Dendritic cell treated with granulocyte-macrophage colony-stimulating factor and Interleukin-4, amounts not matched to agents 40 ng/mL and 50 ng/mL, for 4 days (primary cell): ENCODE results near the gene ZC3HAV1.
"Not testable (repeated sequence)": the region's sequence is repeated elsewhere in the genome, so short reads cannot be mapped to it uniquely, and the experiment has no call there.

Experiments used
- H3K27ac Mint-ChIP-seq: one replicate; pipeline ENCODE4 v1.8.0; 2022; ENCODE audit warnings: mild to moderate bottlenecking, mixed read lengths
- H3K27me3 Mint-ChIP-seq: one replicate; pipeline ENCODE4 v1.8.0; 2022; ENCODE audit warnings: mild to moderate bottlenecking, mixed read lengths
- H3K36me3 Mint-ChIP-seq: one replicate; pipeline ENCODE4 v1.8.0; 2022; ENCODE audit warnings: low read depth, mixed read lengths
- H3K4me1 Mint-ChIP-seq: one replicate; pipeline ENCODE4 v1.8.0; 2022; ENCODE audit warnings: low read depth, mixed read lengths
- H3K4me3 Mint-ChIP-seq: one replicate; pipeline ENCODE4 v1.8.0; 2022; ENCODE audit warnings: mild to moderate bottlenecking, moderate library complexity, mixed read lengths
- H3K9me3 Mint-ChIP-seq: one replicate; pipeline ENCODE4 v1.8.0; 2022; ENCODE audit warnings: mixed read lengths
- intact Hi-C: fragments of 100-400 bp; cut with micrococcal nuclease; formaldehyde crosslinking; loops from one replicate; pipeline ENCODE4 v1.15.0; 2022

ZC3HAV1 gene

GRCh38 chr7:139088268-139088667, 21.3 kb downstream of the ZC3HAV1 start:
- H3K4me1 Mint-ChIP-seq, result peaks cover 49% of the 10 kb centered on the region
- H3K36me3 Mint-ChIP-seq, result peaks cover 93% of the 10 kb centered on the region
- H3K27ac Mint-ChIP-seq, result no peak overlapping the region
- no peaks in the 10 kb centered on the region for H3K27me3 Mint-ChIP-seq
- no peak overlapping the region for H3K4me3 Mint-ChIP-seq
- intact Hi-C loops, result no loop called here
- H3K9me3 Mint-ChIP-seq, result peaks cover 22% of the 10 kb centered on the region

DNA sequence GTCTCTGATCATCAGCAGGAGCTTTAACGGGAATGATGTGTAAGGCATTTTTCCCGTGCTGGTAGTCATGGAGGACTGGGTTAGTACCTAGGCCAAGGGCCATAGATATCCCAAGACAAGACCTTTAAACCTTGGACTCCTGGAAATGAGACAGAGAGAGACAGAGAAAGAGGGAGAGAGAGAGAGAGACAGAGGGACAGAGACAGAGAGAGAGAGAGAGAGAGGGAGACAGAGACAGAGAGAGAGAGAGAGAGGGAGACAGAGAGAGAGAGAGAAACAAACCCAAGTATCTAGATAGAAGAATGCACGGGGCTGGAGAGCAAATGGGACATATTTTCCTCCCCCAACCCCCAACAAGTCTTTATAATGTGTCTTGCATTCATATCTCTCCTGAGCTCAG, 22.3 kb downstream of the ZC3HAV1 start:
- Mint-ChIP-seq H3K4me3 (no peak overlapping the region), H3K36me3 (peaks cover 93% of the 10 kb centered on the region), H3K27me3 (no peaks in the 10 kb centered on the region), H3K4me1 (peaks cover 39% of the 10 kb centered on the region), H3K27ac (peak overlapping the region; percentile 29), H3K9me3 (peaks cover 22% of the 10 kb centered on the region)
- intact Hi-C loops, result no loop called here

- H3K27ac Mint-ChIP-seq, result no peak overlapping the region
- no peak overlapping the region for H3K4me3 Mint-ChIP-seq
- intact Hi-C loops, result no loop called here
- peaks cover 93% of the 10 kb centered on the region for H3K36me3 Mint-ChIP-seq
- H3K4me1 Mint-ChIP-seq, result peaks cover 31% of the 10 kb centered on the region
- H3K27me3 Mint-ChIP-seq, result no peaks in the 10 kb centered on the region
- peaks cover 22% of the 10 kb centered on the region for H3K9me3 Mint-ChIP-seq
Measured at GRCh38 chr7:139086454-139086853, 23.1 kb downstream of the ZC3HAV1 start.

DNA sequence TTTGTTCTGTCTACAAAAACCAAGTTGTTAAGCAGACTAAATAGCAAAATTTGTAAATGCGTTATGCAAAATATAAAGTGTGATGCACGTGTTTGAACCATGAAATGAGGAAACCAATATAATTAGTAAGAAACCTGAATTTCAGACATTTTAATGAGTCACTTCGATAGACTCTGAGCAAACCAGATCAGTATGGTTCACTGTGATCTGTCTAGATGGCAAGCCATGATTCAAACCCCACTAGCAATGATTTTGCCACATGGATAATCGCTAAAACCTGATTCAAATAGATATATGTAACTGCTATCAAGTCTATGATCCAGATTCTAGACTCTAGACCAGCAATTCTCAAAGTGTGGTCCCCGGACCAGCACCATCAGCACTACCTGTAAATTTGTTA, 24.8 kb downstream of the ZC3HAV1 start:
- no peaks in the 10 kb centered on the region for H3K27me3 Mint-ChIP-seq
- H3K9me3 Mint-ChIP-seq, result peaks cover 22% of the 10 kb centered on the region
- H3K36me3 Mint-ChIP-seq, result peaks cover 100% of the 10 kb centered on the region
- peaks cover 29% of the 10 kb centered on the region for H3K4me1 Mint-ChIP-seq
- no peak overlapping the region for H3K27ac Mint-ChIP-seq
- no peak overlapping the region for H3K4me3 Mint-ChIP-seq
- intact Hi-C loops, result no loop called here

GRCh38 chr7:139081584-139081983, 27.9 kb downstream of the ZC3HAV1 start:
- H3K9me3 Mint-ChIP-seq, result peaks cover 4% of the 10 kb centered on the region
- no peaks in the 10 kb centered on the region for H3K27me3 Mint-ChIP-seq
- H3K4me1 Mint-ChIP-seq, result peaks cover 27% of the 10 kb centered on the region
- no peak overlapping the region for H3K27ac Mint-ChIP-seq
- peaks cover 100% of the 10 kb centered on the region for H3K36me3 Mint-ChIP-seq
- H3K4me3 Mint-ChIP-seq, result no peak overlapping the region
- intact Hi-C loops, result no loop called here

- intact Hi-C loops, result no loop called here
- Mint-ChIP-seq H3K4me1 (peaks cover 22% of the 10 kb centered on the region), H3K4me3 (no peak overlapping the region), H3K36me3 (peaks cover 100% of the 10 kb centered on the region), H3K27ac (peak overlapping the region; percentile 10), H3K27me3 (no peaks in the 10 kb centered on the region), H3K9me3 (no peaks in the 10 kb centered on the region)
Measured at GRCh38 chr7:139080905-139081304, 28.6 kb downstream of the ZC3HAV1 start.

DNA sequence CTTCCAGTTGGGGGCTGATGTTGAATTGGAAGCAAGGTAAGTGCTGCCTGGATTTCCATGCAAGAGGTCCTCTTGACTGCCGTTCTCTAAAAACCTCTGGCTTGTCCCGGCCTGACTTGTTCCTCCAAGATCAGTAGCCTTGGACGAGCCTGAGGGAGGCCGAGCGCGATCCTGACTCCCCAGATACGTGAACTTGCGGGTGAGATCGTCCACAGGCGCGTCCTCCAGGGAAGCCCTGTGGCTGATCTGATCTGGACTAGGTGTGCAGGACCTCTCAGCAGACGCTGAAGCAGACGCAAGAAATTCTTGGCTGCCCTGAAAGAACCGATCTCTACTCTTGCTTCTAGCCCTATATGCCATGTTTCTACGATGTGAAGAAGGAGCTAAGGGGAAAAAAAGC, 29.7 kb downstream of the ZC3HAV1 start:
- H3K9me3 Mint-ChIP-seq, result no peaks in the 10 kb centered on the region
- H3K4me3 Mint-ChIP-seq, result no peak overlapping the region
- intact Hi-C loops, result loop anchor here (5.0 to 10.0 kb wide), 2 partner anchors 63 to 195 kb away; no protein-coding TSS in a partner anchor
- no peak overlapping the region for H3K27ac Mint-ChIP-seq
- H3K27me3 Mint-ChIP-seq, result no peaks in the 10 kb centered on the region
- peaks cover 98% of the 10 kb centered on the region for H3K36me3 Mint-ChIP-seq
- H3K4me1 Mint-ChIP-seq, result peaks cover 20% of the 10 kb centered on the region

DNA sequence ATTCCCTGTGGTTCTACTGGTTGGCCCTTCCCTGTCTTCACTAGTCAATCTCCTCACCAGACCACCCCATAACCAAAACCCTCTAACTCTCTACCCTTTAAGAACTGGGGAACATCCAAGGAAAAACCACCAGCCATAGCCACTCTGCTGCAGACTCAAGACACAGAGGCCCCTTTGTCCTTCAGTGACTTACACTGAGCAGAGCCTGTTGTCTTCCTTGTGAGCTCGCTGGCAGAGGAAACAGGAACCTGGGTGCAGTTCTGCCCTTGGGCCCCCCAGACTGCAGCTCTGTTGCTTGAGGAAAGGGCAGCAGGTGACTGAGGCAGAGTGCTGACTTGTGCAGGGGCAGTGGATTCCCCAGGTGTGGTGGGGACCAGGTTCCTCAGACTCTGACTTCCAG, 30.6 kb downstream of the ZC3HAV1 start:
- Mint-ChIP-seq H3K9me3 (no peaks in the 10 kb centered on the region), H3K4me1 (peaks cover 20% of the 10 kb centered on the region), H3K36me3 (peaks cover 94% of the 10 kb centered on the region), H3K27me3 (no peaks in the 10 kb centered on the region), H3K4me3 (no peak overlapping the region), H3K27ac (no peak overlapping the region)
- intact Hi-C loops, result loop anchor here (5.0 to 10.0 kb wide), 2 partner anchors 62 to 194 kb away; no protein-coding TSS in a partner anchor

DNA sequence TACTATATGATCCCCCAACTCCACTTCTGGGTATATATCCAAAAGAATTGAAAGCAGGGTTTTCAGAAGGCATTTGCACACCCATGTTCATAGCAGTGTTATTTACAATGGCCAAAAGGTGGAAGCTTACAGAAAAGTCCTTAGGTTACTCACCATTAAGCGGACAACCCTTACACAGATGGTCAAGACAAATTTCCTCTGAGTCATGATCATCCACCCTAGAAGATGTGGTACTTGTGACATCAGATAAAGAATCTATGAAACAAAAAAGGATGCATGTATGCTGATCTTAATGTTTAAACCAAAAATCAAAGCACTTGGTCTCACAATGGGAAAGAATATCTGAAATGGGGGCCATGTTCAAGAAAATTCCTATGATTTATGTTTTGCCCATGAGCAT, 31.1 kb downstream of the ZC3HAV1 start:
- Mint-ChIP-seq H3K27me3 (no peaks in the 10 kb centered on the region), H3K36me3 (peaks cover 94% of the 10 kb centered on the region), H3K4me1 (peaks cover 20% of the 10 kb centered on the region), H3K9me3 (no peaks in the 10 kb centered on the region), H3K27ac (no peak overlapping the region), H3K4me3 (no peak overlapping the region)
- intact Hi-C loops, result loop anchor here (5.0 to 10.0 kb wide), 2 partner anchors 61 to 194 kb away; no protein-coding TSS in a partner anchor

DNA sequence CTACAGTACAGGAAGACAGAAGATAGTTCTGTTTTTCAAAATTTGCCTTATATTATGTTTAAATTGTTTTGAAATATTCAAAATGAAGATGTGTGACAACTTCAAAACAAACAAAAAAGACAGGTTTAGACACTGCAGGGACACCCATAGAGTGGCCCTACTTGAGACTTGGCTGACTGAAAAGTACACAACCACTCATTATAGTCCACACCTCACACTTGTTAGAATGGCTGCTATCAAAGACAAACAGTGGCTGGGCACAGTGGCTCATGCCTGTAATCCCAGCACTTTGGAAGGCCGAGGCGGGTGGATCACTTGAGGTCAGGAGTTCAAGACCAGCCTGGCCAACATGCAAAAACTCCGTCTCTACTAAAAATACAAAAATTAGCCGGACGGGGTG, 31.8 kb downstream of the ZC3HAV1 start:
- H3K9me3 Mint-ChIP-seq, H3K27me3 Mint-ChIP-seq, H3K4me3 Mint-ChIP-seq: not testable (repeated sequence)
- Mint-ChIP-seq H3K27ac (peak overlapping the region; percentile 34), H3K36me3 (peaks cover 94% of the 10 kb centered on the region), H3K4me1 (peaks cover 24% of the 10 kb centered on the region)
- intact Hi-C loops, result loop anchor here (5.0 to 10.0 kb wide), 2 partner anchors 60 to 193 kb away; no protein-coding TSS in a partner anchor

DNA sequence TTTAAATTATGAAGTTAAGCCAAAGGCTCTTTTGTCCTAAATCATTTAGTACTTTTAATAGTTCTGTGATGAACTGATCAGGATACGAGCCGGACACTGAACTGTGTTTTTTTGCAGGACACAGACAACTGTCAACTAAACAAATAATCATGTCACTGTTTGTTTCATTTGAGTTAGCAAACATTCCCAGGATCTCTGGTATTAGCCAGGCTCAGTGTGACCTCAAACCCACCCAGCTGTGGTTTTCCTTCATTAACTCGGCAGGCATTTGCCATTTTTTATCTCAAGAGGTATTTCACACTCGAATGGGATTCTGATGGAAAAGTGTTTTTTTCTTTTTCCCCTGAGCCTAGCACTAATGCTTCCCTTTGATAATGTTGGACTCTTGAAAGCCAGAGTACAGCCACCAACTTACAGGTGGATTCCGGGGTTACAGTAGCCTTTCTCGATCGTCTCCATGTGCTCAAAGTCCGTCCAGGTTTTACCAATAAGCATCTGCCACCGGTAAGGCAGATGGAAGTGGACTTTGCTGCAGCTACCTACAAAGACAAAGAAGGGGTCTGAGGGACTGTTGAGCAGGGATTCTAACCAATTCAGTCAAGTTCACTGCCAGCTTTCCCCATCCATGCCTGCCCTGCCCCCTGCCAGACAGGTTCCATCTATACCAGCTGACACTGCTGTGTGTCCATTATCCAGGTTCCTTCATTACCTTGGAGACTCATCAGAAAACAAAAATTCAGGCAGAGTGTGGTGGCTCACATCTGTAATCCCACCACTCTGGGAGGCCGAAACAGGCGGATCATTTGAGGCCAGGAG, 33.4 kb downstream of the ZC3HAV1 start:
- no peaks in the 10 kb centered on the region for H3K9me3 Mint-ChIP-seq
- H3K27ac Mint-ChIP-seq, result peak overlapping the region; percentile 39
- H3K27me3 Mint-ChIP-seq, result no peaks in the 10 kb centered on the region
- H3K4me1 Mint-ChIP-seq, result peaks cover 27% of the 10 kb centered on the region
- peaks cover 94% of the 10 kb centered on the region for H3K36me3 Mint-ChIP-seq
- intact Hi-C loops, result loop anchor here (5.0 to 10.0 kb wide), 2 partner anchors 59 to 191 kb away; no protein-coding TSS in a partner anchor
- no peak overlapping the region for H3K4me3 Mint-ChIP-seq

GRCh38 chr7:139075031-139075652, 34.4 kb downstream of the ZC3HAV1 start:
- H3K27ac Mint-ChIP-seq, result no peak overlapping the region
- no peaks in the 10 kb centered on the region for H3K9me3 Mint-ChIP-seq
- no peaks in the 10 kb centered on the region for H3K27me3 Mint-ChIP-seq
- no peak overlapping the region for H3K4me3 Mint-ChIP-seq
- H3K4me1 Mint-ChIP-seq, result peaks cover 23% of the 10 kb centered on the region
- peaks cover 94% of the 10 kb centered on the region for H3K36me3 Mint-ChIP-seq
- intact Hi-C loops, result loop anchor here (5.0 to 10.0 kb wide), 2 partner anchors 58 to 190 kb away; no protein-coding TSS in a partner anchor

DNA sequence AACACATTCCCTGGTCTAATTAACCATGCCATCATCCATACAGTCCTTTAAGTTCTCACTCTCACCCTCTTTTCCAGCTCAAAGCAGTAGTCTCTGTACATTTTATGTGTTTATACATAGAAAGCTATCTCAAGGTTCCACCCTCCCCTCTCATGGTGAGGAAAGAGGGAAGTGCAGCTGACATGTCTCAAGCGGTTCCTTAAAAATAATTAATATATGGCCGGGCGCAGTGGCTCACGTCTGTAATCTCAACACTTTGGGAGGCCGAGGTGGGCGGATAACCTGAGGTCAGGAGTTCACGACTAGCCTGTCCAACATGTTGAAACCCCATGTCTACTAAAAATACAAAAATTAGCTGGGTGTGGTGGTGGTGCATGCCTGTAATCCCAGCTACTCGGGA, 36.7 kb downstream of the ZC3HAV1 start:
- Mint-ChIP-seq H3K36me3 (peaks cover 94% of the 10 kb centered on the region), H3K4me3 (peak overlapping the region; percentile 50), H3K9me3 (no peaks in the 10 kb centered on the region), H3K27me3 (no peaks in the 10 kb centered on the region), H3K4me1 (peaks cover 9% of the 10 kb centered on the region), H3K27ac (peak overlapping the region; percentile 80)
- intact Hi-C loops, result loop anchor here (10.0 kb wide), 1 partner anchor 188 kb away; no protein-coding TSS in a partner anchor

- H3K27ac Mint-ChIP-seq, result no peak overlapping the region
- peaks cover 94% of the 10 kb centered on the region for H3K36me3 Mint-ChIP-seq
- peaks cover 9% of the 10 kb centered on the region for H3K4me1 Mint-ChIP-seq
- H3K9me3 Mint-ChIP-seq, result no peaks in the 10 kb centered on the region
- H3K4me3 Mint-ChIP-seq, result no peak overlapping the region
- no peaks in the 10 kb centered on the region for H3K27me3 Mint-ChIP-seq
- intact Hi-C loops, result loop anchor here (10.0 kb wide), 1 partner anchor 187 kb away; no protein-coding TSS in a partner anchor
Measured at GRCh38 chr7:139071680-139072079, 37.8 kb downstream of the ZC3HAV1 start.
